ENCODE measurements around the gene CCL19. TPM values are rescaled to one million over a fixed set of nuclear protein-coding genes. Genes with fewer than 3 reads are reported as not detected.
A peak's percentile ranks its signal among the peaks of the same experiment; 100 is the strongest.

Gene CCL19
- total RNA-seq, 1 experiment from 2014 or later = not detected

DNA sequence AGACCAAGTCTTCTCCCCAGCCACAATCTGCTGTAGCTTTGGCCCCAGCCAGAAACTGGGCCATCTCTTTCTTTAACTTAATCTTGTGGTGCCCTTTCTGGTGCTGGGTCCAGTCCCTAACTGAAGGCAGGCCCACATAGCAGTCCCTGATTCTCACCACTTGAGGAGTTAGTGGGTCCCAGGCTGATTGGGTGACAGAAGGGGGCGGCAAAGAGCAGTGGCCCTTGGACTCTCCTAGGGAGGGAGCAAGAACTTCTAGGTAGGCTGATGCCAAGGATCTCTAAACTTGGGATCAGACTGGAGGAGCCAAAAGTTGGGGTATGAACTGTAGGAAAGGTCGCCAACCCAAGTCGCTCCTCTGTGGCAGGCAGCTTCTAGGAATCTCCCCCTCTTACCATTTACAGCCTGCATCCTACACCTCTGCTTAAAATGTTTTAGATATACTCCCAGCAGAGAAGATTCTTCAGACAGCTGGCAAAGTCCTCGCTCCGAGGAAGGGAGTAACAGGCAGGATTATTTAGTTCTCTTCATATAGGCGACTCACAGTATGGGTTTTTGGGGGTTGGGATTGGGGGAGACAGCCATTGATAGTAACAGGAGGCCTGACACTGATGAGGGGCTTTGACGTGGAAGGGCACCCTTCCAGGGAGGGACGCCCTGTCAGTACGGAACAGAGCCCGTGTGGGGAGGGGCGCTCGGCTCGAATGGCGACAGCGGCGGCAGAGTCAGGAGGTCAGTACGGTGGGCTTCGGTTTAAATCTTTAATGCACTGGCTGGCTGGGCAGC, 26.6 kb downstream of the CCL19 start:
- Histone ChIP-seq H3K27ac (ENCODE audit: low read length) (no peak overlapping the region), H3K79me2 (ENCODE audit: low read length) (no peaks in the 10 kb centered on the region), H3K27me3 (ENCODE audit: low read length) (no peaks in the 10 kb centered on the region), H3K36me3 (ENCODE audit: low read depth, low read length) (no peaks in the 10 kb centered on the region), H3K9ac (ENCODE audit: low read length) (no peak overlapping the region), H3K9me2 (replicated peaks; ENCODE audit: low read length) (no peaks in the 10 kb centered on the region), H4K20me1 (ENCODE audit: low read length) (no peaks in the 10 kb centered on the region), H3K4me2 (ENCODE audit: low read length) (peak overlapping the region; percentile 97), H3K4me1 (ENCODE audit: insufficient read depth, low read length) (peaks cover 3% of the 10 kb centered on the region), H3F3A (ENCODE audit: low read length, unreplicated experiment) (no peaks in the 10 kb centered on the region), H3K9me3 (ENCODE audit: low read length) (no peaks in the 10 kb centered on the region), H3K4me3 (ENCODE audit: low read length) (peak overlapping the region; percentile 57), H2AFZ (ENCODE audit: low read length) (peak overlapping the region; percentile 64)
- TF ChIP-seq, protein P1, sequence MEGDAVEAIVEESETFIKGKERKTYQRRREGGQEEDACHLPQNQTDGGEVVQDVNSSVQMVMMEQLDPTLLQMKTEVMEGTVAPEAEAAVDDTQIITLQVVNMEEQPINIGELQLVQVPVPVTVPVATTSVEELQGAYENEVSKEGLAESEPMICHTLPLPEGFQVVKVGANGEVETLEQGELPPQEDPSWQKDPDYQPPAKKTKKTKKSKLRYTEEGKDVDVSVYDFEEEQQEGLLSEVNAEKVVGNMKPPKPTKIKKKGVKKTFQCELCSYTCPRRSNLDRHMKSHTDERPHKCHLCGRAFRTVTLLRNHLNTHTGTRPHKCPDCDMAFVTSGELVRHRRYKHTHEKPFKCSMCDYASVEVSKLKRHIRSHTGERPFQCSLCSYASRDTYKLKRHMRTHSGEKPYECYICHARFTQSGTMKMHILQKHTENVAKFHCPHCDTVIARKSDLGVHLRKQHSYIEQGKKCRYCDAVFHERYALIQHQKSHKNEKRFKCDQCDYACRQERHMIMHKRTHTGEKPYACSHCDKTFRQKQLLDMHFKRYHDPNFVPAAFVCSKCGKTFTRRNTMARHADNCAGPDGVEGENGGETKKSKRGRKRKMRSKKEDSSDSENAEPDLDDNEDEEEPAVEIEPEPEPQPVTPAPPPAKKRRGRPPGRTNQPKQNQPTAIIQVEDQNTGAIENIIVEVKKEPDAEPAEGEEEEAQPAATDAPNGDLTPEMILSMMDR (conservative IDR thresholded peaks at IDR 0.05; ENCODE audit: low read depth, low read length) = peak; percentile 80
- no peak for TF ChIP-seq EZH2phosphoT487 (IDR thresholded peaks at IDR 0.05; ENCODE audit: borderline replicate concordance, low read length)
- intact Hi-C loops (cut with micrococcal nuclease) = no loop called here
- BruUV-seq (replicated peaks) = TSS peak; percentile 44
- ChIA-PET POLR2A (ENCODE audit: unreplicated experiment) (interaction anchor here (1.2 kb wide), 1 partner anchor 13 kb away, joined by 5 read pairs; the partner anchor contains the start of gene IL11RA), CTCF (interaction anchor here (0.5 kb wide), 1 partner anchor 83 kb away, joined by 3 read pairs; no protein-coding TSS in a partner anchor)
- DNase-seq (peak; percentile 65), ATAC-seq (peak; percentile 62)

DNA sequence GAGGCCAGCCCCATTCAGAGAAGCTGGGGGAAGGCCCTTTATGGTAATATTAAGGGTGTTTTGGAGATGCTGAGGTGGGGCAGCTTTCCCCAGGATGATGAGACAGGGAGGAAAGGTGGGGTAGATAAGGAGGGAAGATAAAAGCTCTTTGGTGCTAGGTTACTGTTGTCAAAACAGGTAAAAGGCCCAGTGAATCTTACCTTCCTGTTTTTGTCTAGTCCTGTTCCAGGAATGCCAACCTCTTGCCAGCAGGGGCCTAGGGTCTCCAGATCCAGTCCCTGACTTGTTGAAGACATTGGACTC, 27.8 kb downstream of the CCL19 start:
- Histone ChIP-seq H3F3A (ENCODE audit: low read length, unreplicated experiment) (no peaks in the 10 kb centered on the region), H3K36me3 (ENCODE audit: low read depth, low read length) (no peaks in the 10 kb centered on the region), H3K4me3 (ENCODE audit: low read length) (no peak overlapping the region), H3K4me1 (ENCODE audit: insufficient read depth, low read length) (peaks cover 6% of the 10 kb centered on the region), H3K27ac (ENCODE audit: low read length) (no peak overlapping the region), H2AFZ (ENCODE audit: low read length) (no peak overlapping the region), H3K9me2 (replicated peaks; ENCODE audit: low read length) (no peaks in the 10 kb centered on the region), H3K27me3 (ENCODE audit: low read length) (no peaks in the 10 kb centered on the region), H4K20me1 (ENCODE audit: low read length) (no peaks in the 10 kb centered on the region), H3K4me2 (ENCODE audit: low read length) (no peak overlapping the region), H3K79me2 (ENCODE audit: low read length) (no peaks in the 10 kb centered on the region), H3K9me3 (ENCODE audit: low read length) (no peaks in the 10 kb centered on the region), H3K9ac (ENCODE audit: low read length) (no peak overlapping the region)
- ChIA-PET POLR2A (ENCODE audit: unreplicated experiment) (interaction anchor here (0.5 kb wide), 1 partner anchor 440 kb away, joined by 10 read pairs; no protein-coding TSS in a partner anchor), CTCF (interaction anchor here (0.6 kb wide), 1 partner anchor 16 kb away, joined by 3 read pairs; no protein-coding TSS in a partner anchor)
- ATAC-seq (no peak), DNase-seq (no peak)
- BruUV-seq (replicated peaks) = no TSS peak
- TF ChIP-seq, protein P1 (conservative IDR thresholded peaks at IDR 0.05; ENCODE audit: low read depth, low read length) = no peak
- TF ChIP-seq EZH2 (IDR thresholded peaks at IDR 0.05; ENCODE audit: low read length, unreplicated experiment) (no peak), EZH2phosphoT487 (IDR thresholded peaks at IDR 0.05; ENCODE audit: borderline replicate concordance, low read length) (no peak)
- intact Hi-C loops (cut with micrococcal nuclease) = no loop called here
